H9 (cell line): ENCODE data around the gene GAS2L2. TPM values are rescaled to one million over a fixed set of nuclear protein-coding genes. Genes with fewer than 3 reads are reported as not detected.

Source experiments
- DNase-seq: peaks from one replicate; pipeline ENCODE4 v3.0.0-alpha.2; 2017
- H2AFZ ChIP-seq: one replicate; pipeline ENCODE4 v1.6.1; 2013; ENCODE audit warnings: mild to moderate bottlenecking, low read length, control low read depth, moderate library complexity
- H2AK5ac ChIP-seq: 2 replicates; pipeline ENCODE4 v1.6.1; 2013; ENCODE audit warnings: low read length, control low read depth, mixed read lengths; ENCODE audit not compliant: insufficient read length
- H2BK120ac ChIP-seq: one replicate; pipeline ENCODE4 v1.6.1; 2013; ENCODE audit warnings: low read depth, mild to moderate bottlenecking, low read length, control low read depth, inconsistent platforms; ENCODE audit not compliant: poor library complexity, severe bottlenecking
- H2BK12ac ChIP-seq: 2 replicates; pipeline ENCODE4 v1.6.1; 2013; ENCODE audit warnings: low read length, control low read depth, mixed read lengths, low read depth; ENCODE audit not compliant: insufficient read length
- H2BK15ac ChIP-seq: 2 replicates; pipeline ENCODE4 v1.6.1; 2013; ENCODE audit warnings: low read depth, low read length, control low read depth
- H2BK20ac ChIP-seq: one replicate; pipeline ENCODE4 v1.6.1; 2013; ENCODE audit warnings: low read depth, mild to moderate bottlenecking, low read length, control low read depth, inconsistent platforms; ENCODE audit not compliant: poor library complexity, severe bottlenecking
- H2BK5ac ChIP-seq: 2 replicates; pipeline ENCODE4 v1.6.1; 2013; ENCODE audit warnings: low read length, control low read depth, mixed read lengths; ENCODE audit not compliant: insufficient read length
- H3K14ac ChIP-seq: 2 replicates; pipeline ENCODE4 v1.6.1; 2013; ENCODE audit warnings: low read length, control low read depth; ENCODE audit not compliant: insufficient read depth
- H3K18ac ChIP-seq: 2 replicates; pipeline ENCODE4 v1.6.1; 2013; ENCODE audit warnings: low read depth, mild to moderate bottlenecking, mixed read lengths, low read length, control low read depth; ENCODE audit not compliant: insufficient read length
- H3K23ac ChIP-seq: 2 replicates; pipeline ENCODE4 v1.6.1; 2013; ENCODE audit warnings: low read length, control low read depth, mixed read lengths, low read depth; ENCODE audit not compliant: insufficient read length
- H3K23me2 ChIP-seq: 2 replicates; pipeline ENCODE4 v1.6.1; 2013; ENCODE audit warnings: low read depth, mild to moderate bottlenecking, mixed read lengths, low read length, control low read depth; ENCODE audit not compliant: insufficient read length, poor library complexity, severe bottlenecking
- H3K27ac ChIP-seq: 2 replicates; pipeline ENCODE4 v1.5.1; 2013; ENCODE audit warnings: low read length, control low read depth, mixed read lengths, low read depth; ENCODE audit not compliant: insufficient read length
- H3K27me3 ChIP-seq: 2 replicates; pipeline ENCODE4 v1.6.1; 2013; ENCODE audit warnings: low read length, control low read depth, inconsistent platforms; ENCODE audit not compliant: insufficient read depth
- H3K4ac ChIP-seq: 2 replicates; pipeline ENCODE4 v1.6.1; 2013; ENCODE audit warnings: low read depth, mild to moderate bottlenecking, control low read depth, inconsistent platforms, low read length, moderate library complexity
- H3K4me1 ChIP-seq: 2 replicates; pipeline ENCODE4 v1.6.1; 2013; ENCODE audit warnings: low read length, control low read depth, inconsistent platforms; ENCODE audit not compliant: insufficient read depth
- H3K4me2 ChIP-seq: 2 replicates; pipeline ENCODE4 v1.6.1; 2013; ENCODE audit warnings: low read length, control low read depth, mixed read lengths; ENCODE audit not compliant: insufficient read length, insufficient read depth
- H3K56ac ChIP-seq: 2 replicates; pipeline ENCODE4 v1.6.1; 2013; ENCODE audit warnings: low read depth, mild to moderate bottlenecking, mixed read lengths, low read length, control low read depth; ENCODE audit not compliant: insufficient read length
- H3K79me1 ChIP-seq: 2 replicates; pipeline ENCODE4 v1.6.1; 2013; ENCODE audit warnings: low read depth, mild to moderate bottlenecking, moderate library complexity, low read length, control low read depth, inconsistent platforms; ENCODE audit not compliant: insufficient read depth, poor library complexity, severe bottlenecking
- H3K79me2 ChIP-seq: 2 replicates; pipeline ENCODE4 v1.6.1; 2013; ENCODE audit warnings: low read length, control low read depth, inconsistent platforms; ENCODE audit not compliant: insufficient read depth
- H3K9ac ChIP-seq: 2 replicates; pipeline ENCODE4 v1.6.1; 2013; ENCODE audit warnings: low read length, control low read depth, mixed read lengths; ENCODE audit not compliant: insufficient read length; ENCODE audit errors: extremely low read depth
- H3K9me3 ChIP-seq: one replicate; pipeline ENCODE4 v1.6.1; 2013; ENCODE audit warnings: low read depth, low read length, inconsistent platforms; ENCODE audit not compliant: control insufficient read depth
- H3T11ph ChIP-seq: one replicate; pipeline ENCODE4 v1.6.1; 2013; ENCODE audit warnings: mild to moderate bottlenecking, low read length, control low read depth, inconsistent platforms
- H4K20me1 ChIP-seq: one replicate; pipeline ENCODE4 v1.6.1; 2013; ENCODE audit not compliant: control insufficient read depth, insufficient read length, insufficient read depth
- H4K5ac ChIP-seq: 2 replicates; pipeline ENCODE4 v1.6.1; 2013; ENCODE audit warnings: low read depth, mild to moderate bottlenecking, mixed read lengths, low read length, control low read depth; ENCODE audit not compliant: insufficient read length
- H4K8ac ChIP-seq: replicated peaks from 2 replicates; pipeline ENCODE4 v1.6.1; 2013; ENCODE audit warnings: low read length, control low read depth, mixed read lengths, low read depth; ENCODE audit not compliant: insufficient read length
- H4K91ac ChIP-seq: 2 replicates; pipeline ENCODE4 v1.6.1; 2013; ENCODE audit warnings: low read depth, mild to moderate bottlenecking, moderate library complexity, mixed read lengths, low read length, control low read depth; ENCODE audit not compliant: insufficient read length
- H3K27ac Mint-ChIP-seq, 3 experiments: 2 replicates in 2 of 3; 3 replicates in 1 of 3; pipeline ENCODE4 v1.8.0; 2020 to 2021; ENCODE audit warnings: mixed read lengths in 3 of 3, mild to moderate bottlenecking in 1 of 3, moderate library complexity in 1 of 3
- H3K27me3 Mint-ChIP-seq: 2 replicates; pipeline ENCODE4 v1.8.0; 2021; ENCODE audit warnings: low read depth, mild to moderate bottlenecking, moderate library complexity, mixed read lengths
- H3K36me3 Mint-ChIP-seq, 3 experiments: 2 replicates in 2 of 3; 3 replicates in 1 of 3; pipeline ENCODE4 v1.8.0; 2020 to 2021; ENCODE audit warnings: low read depth in 3 of 3, mixed read lengths in 3 of 3; ENCODE audit not compliant: insufficient read depth in 1 of 3
- H3K4me1 Mint-ChIP-seq, 2 experiments: 2 replicates each; pipeline ENCODE4 v1.8.0; 2020; ENCODE audit warnings: mixed read lengths in 2 of 2
- H3K4me3 Mint-ChIP-seq, 2 experiments: 2 replicates in 1 of 2; 3 replicates in 1 of 2; pipeline ENCODE4 v1.8.0; 2020 to 2021; ENCODE audit warnings: mild to moderate bottlenecking in 2 of 2, mixed read lengths in 2 of 2, moderate library complexity in 1 of 2
- H3K9me3 Mint-ChIP-seq, 2 experiments: 2 replicates in 1 of 2; 3 replicates in 1 of 2; pipeline ENCODE4 v1.8.0; 2020; ENCODE audit warnings: mild to moderate bottlenecking in 2 of 2, mixed read lengths in 2 of 2, moderate library complexity in 1 of 2
- CTCF ChIP-seq: fragments of 200-600 bp; sonication (generic); conservative IDR thresholded peaks from 3 replicates; pipeline ENCODE4 v1.8.0; 2021; ENCODE audit warnings: antibody characterized with exemption, mild to moderate bottlenecking
- WGBS: extraction: QIAGEN DNeasy Blood & Tissue Kit; methylation state at CpG from one replicate; pipeline ENCODE4 v1.1.7; 2013; ENCODE audit warnings: missing lambda C conversion rate, low lambda C conversion rate, mixed read lengths; ENCODE audit not compliant: insufficient read length; ENCODE audit errors: extremely low coverage; 5-methylcytosine and 5-hydroxymethylcytosine counted together
- total RNA-seq: library from RNA; stranded (reverse); gene quantifications from 2 replicates; pipeline ENCODE4 v1.2.1, GENCODE V29; 2021

The GAS2L2 gene
- total RNA-seq, 1 experiment from 2014 or later, result not detected

DNA sequence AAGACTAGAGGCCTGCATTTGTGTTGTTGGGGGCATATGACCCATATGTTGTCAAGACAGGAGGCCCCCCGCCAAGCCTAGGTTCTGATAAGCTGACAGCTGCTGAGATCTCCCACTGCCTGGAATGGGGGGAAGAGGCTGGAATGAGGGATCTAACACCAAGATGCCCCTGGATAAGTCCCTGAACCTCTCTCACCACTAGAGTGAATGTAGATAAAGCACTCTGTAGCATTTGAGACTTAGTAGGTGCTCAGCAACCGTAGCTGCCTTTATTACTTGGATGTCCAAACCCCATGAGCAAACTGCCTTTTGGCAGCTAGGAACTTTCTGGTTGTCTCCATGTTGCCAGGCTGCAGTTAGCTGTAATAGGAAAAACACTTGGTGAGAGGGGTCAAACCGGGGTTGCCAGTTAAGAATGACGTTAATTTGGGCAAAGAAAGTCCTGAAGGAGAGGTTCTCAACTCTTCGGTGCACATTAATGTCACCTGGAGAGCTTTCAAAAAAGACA, 26.0 kb downstream of the GAS2L2 start:
- Histone ChIP-seq H4K8ac (no peak overlapping the region), H2BK120ac (no peak overlapping the region), H3K23me2 (peaks cover 1% of the 10 kb centered on the region), H2BK5ac (no peak overlapping the region), H2AK5ac (no peak overlapping the region), H3K23ac (no peak overlapping the region), H2BK20ac (no peak overlapping the region), H4K91ac (no peak overlapping the region), H3K18ac (no peak overlapping the region), H3K14ac (no peak overlapping the region), H3K79me1 (no peaks in the 10 kb centered on the region), H3K4ac (no peak overlapping the region), H3K9me3 (no peaks in the 10 kb centered on the region), H2BK15ac (no peak overlapping the region), H3K9ac (no peak overlapping the region), H4K5ac (no peak overlapping the region), H4K20me1 (no peaks in the 10 kb centered on the region), H2AFZ (no peak overlapping the region), H3K4me2 (no peak overlapping the region), H2BK12ac (no peak overlapping the region), H3T11ph (no peak overlapping the region), H3K27ac (no peak overlapping the region), H3K27me3 (no peaks in the 10 kb centered on the region), H3K56ac (no peak overlapping the region), H3K79me2 (no peaks in the 10 kb centered on the region), H3K4me1 (0 out of 2 replicates have a peak, but pooled peaks cover 3% of the 10 kb centered on the region)
- no CpG with 5 or more reads among the region's 5 CpGs for WGBS
- DNase-seq, result no peak
- H3K9me3 Mint-ChIP-seq, result no peaks in the 10 kb centered on the region
- peaks cover 7 to 27% (median 27%) of the 10 kb centered on the region in 3 experiments; a peak in 6 of 7 replicates for H3K36me3 Mint-ChIP-seq
- H3K27me3 Mint-ChIP-seq, result peaks cover 15% of the 10 kb centered on the region
- H3K27ac Mint-ChIP-seq, result no peak overlapping the region; a peak in 1 of 7 replicates
- no peak for TF ChIP-seq CTCF
- H3K4me3 Mint-ChIP-seq, result no peak overlapping the region
- H3K4me1 Mint-ChIP-seq, result peaks cover 33 to 44% of the 10 kb centered on the region in 2 experiments
